Measurements from ENCODE around the gene FAM89B. TPM values are rescaled to one million over a fixed set of nuclear protein-coding genes. Genes with fewer than 3 reads are reported as not detected.

FAM89B gene
- total and polyA plus RNA-seq, 3 donors from 2014 or later, result 25.8 to 63.2 (median 59.9) TPM

DNA sequence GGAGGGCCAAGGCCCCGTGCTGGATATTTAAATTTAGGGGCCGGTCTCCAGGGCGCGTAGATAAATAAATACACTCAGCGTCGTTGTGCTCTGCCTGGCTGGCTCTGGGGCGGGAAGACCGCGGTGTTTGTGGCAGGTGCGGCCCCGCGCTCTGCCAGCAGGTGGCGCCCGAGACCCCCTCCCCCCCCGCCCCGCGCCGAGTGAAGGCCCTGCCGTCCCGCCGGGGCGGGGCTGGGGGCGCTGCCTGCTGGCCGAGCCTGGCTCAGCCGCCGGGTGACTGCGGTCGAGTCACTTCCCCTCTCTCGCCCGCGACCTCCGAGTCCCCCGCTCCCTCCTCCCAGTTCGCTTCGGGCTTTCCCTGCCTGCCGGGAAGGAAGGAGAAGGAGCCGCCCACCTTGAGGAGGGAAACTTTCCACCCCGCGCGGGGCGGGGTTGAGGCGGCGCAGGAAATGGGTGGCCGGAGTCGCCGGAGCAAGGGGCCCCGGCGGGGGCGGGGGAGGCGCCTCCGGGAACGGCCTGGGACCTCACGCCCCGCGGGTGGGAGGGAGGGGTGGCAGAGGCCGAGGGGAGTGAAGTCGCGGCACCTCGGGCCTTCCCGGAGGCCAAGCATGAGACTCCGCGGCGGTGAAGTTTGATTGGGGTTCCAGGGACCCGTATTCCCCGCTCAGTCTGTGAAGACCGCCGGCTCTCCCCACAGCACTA is 1.9 kb downstream of the FAM89B start:
- Histone ChIP-seq H3K9me3 (no peaks in the 10 kb centered on the region), H3K4me3 (peak overlapping the region; percentile 57 to 68), H3K4me1 (peaks cover 56% of the 10 kb centered on the region), H3K36me3 (ENCODE audit: low read depth, missing control alignments) (no peaks in the 10 kb centered on the region), H3K27ac (peak overlapping the region; percentile 84 to 92), H3K27me3 (no peaks in the 10 kb centered on the region)
- WGBS, 2 donors, result 1 to 2% methylated on average over 10 to 67 of the region's 67 CpGs
- intact Hi-C loops (cut with DNase I; ENCODE audit: low total_unique reads), result no loop called here
- DNase-seq, result peak; percentile 85
- TF ChIP-seq POLR2A (IDR thresholded peaks at IDR 0.05), result no peak
- TF ChIP-seq, protein P1, sequence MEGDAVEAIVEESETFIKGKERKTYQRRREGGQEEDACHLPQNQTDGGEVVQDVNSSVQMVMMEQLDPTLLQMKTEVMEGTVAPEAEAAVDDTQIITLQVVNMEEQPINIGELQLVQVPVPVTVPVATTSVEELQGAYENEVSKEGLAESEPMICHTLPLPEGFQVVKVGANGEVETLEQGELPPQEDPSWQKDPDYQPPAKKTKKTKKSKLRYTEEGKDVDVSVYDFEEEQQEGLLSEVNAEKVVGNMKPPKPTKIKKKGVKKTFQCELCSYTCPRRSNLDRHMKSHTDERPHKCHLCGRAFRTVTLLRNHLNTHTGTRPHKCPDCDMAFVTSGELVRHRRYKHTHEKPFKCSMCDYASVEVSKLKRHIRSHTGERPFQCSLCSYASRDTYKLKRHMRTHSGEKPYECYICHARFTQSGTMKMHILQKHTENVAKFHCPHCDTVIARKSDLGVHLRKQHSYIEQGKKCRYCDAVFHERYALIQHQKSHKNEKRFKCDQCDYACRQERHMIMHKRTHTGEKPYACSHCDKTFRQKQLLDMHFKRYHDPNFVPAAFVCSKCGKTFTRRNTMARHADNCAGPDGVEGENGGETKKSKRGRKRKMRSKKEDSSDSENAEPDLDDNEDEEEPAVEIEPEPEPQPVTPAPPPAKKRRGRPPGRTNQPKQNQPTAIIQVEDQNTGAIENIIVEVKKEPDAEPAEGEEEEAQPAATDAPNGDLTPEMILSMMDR (IDR thresholded peaks at IDR 0.05), result peak; percentile 90 to 98 (median 93)

DNA sequence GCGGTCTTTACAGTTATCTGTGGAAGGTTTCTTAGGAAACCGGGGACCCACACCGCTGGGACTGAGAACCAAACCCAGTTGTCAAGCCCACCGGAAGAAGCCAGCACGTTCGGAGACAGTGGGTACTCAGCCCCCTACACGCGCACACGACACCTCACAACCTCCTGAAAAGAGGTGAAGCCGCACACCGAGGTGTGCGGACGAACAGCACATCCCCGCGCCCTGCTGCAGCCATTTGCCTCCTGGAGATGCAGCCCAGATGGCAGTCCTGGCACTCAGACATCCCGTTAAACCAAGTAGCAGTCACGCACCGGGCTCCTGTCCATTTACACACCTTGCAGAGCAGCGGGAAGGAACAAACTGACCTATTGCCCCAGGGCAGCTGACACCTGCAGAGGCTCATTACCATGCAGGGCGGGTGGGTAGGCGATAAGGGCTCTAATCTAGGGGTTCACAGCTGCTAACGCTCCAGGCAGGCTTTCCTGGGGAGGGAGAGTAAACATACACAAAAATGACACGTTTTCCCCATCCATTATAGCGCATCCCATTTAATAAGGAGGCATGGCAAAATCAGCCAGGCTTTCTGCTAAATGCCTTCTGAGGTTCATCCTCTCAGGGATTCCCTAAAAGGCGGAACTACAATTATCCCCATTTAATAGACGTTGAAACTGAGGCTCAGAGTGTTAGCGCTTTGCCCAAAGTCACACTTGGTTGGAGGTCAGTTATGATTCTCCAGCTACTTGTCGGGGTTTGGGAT is 2.7 kb downstream of the FAM89B start:
- intact Hi-C loops (cut with DNase I; ENCODE audit: low total_unique reads), result no loop called here
- WGBS, 2 donors, result 24% methylated on average over 26 to 28 of the region's 28 CpGs
- DNase-seq, result no peak
- Histone ChIP-seq H3K9me3 (no peaks in the 10 kb centered on the region), H3K36me3 (ENCODE audit: low read depth, missing control alignments) (no peaks in the 10 kb centered on the region), H3K27me3 (no peaks in the 10 kb centered on the region), H3K4me1 (peaks cover 54% of the 10 kb centered on the region), H3K27ac (peak overlapping the region; percentile 84 to 92), H3K4me3 (peak overlapping the region; percentile 68 to 71)
- TF ChIP-seq, protein P1 (IDR thresholded peaks at IDR 0.05), result no peak
- no peak for TF ChIP-seq POLR2A (IDR thresholded peaks at IDR 0.05)

DNA sequence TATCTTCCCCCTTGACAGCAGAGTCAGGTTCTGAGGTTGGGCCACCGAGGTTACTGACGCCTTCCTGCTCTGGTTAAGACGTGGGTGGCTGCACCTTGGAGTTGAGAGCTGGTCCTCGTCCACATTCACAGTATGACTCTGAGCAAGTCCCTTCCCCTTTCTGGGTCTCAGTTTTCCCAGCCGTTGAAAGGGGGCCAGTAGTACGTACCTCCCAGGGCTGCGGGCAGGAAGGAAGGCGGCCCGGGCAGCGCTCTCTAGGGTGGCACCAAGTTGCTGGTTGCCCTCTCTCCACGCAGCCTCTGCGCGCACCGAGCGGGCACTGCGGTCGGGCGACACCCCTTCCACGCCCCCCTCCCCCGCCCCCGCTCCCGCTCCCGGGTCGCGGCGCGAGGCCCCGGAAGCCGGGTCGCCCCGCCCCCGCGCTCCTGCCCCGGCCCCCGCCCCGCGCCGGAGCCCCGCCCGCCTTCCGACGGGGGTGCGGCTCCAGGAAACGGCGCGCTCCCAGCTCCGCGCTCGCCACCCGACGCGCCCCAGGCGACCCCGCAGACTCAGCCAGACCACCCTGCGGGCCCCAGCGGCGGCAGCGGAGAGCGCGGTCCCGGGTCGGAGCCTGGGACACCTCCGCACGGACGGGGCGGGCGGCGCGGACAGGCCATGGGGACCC is 3.4 kb downstream of the FAM89B start, which contains the start of gene EHBP1L1:
EHBP1L1 (plus strand) TSS at position 486 of the 664 bp plus-strand sequence. CDS start 250 bp downstream, outside the sequence.
- Histone ChIP-seq H3K27me3 (no peaks in the 10 kb centered on the region), H3K27ac (peak within 1 kb of the TSS; percentile 84 to 92), H3K36me3 (ENCODE audit: low read depth, missing control alignments) (no peaks in the 10 kb centered on the region), H3K4me1 (peaks cover 54% of the 10 kb centered on the region), H3K9me3 (no peaks in the 10 kb centered on the region), H3K4me3 (peak within 1 kb of the TSS; percentile 68 to 71)
- intact Hi-C loops (cut with DNase I; ENCODE audit: low total_unique reads), result no loop called here
- 7% methylated on average over 15 of the region's 69 CpGs; no CpG with 5 or more reads in 1 of the 2 donors for WGBS, 2 donors
- peak; percentile 45 for DNase-seq
- TF ChIP-seq, protein P1 (IDR thresholded peaks at IDR 0.05), result no peak
- no peak for TF ChIP-seq POLR2A (IDR thresholded peaks at IDR 0.05)

DNA sequence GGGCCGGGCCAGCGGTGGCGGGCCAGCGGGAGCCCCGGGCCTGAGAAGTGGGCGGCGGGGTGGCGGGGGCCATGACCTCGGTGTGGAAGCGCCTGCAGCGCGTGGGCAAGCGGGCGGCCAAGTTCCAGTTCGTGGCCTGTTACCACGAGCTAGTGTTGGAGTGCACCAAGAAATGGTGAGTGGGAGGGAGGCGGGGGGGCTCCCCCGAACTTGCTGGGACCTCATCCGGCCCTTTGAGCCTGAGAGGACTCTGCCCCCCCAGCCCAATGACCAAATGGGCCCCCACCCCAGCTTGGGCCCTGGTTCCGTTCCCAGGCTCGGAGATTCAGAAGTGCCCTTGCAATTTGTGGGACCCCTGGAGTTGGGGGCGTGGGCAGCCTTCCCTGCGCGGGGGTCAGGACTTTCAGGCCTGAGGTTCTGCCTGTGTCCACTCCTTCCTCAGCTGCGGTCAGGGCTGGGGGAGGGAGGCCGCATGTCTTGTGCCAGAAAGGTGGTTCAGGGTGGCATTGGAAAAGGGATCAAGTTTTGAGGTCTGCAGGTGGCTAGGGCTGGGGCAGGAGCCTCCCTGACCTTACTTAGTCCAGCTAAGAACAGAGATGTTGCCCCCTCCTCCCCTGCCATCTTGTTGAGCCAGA is 4.0 kb downstream of the FAM89B start:
- Histone ChIP-seq H3K9me3 (no peaks in the 10 kb centered on the region), H3K4me3 (peak overlapping the region; percentile 66 to 71), H3K27ac (peak overlapping the region; percentile 79 to 92), H3K27me3 (no peaks in the 10 kb centered on the region), H3K4me1 (peaks cover 48% of the 10 kb centered on the region), H3K36me3 (ENCODE audit: low read depth, missing control alignments) (no peaks in the 10 kb centered on the region)
- intact Hi-C loops (cut with DNase I; ENCODE audit: low total_unique reads), result no loop called here
- 4 to 5% methylated on average over 10 to 26 of the region's 26 CpGs for WGBS, 2 donors
- no peak for DNase-seq
- TF ChIP-seq POLR2A (IDR thresholded peaks at IDR 0.05), result no peak
- TF ChIP-seq, protein P1 (IDR thresholded peaks at IDR 0.05), result no peak
